ENCODE data around the gene RBM19. TPM values are rescaled to one million over a fixed set of nuclear protein-coding genes. Genes with fewer than 3 reads are reported as not detected.

Gene RBM19
- total and polyA plus RNA-seq, 12 donors, result 13.3 to 26.6 (median 16.2) TPM

- TF ChIP-seq CTCF (IDR thresholded peaks at IDR 0.05), result no peak
- no peak overlapping the region for H3K4me3 ChIP-seq
- H3K27ac ChIP-seq, result no peak overlapping the region
- peaks cover 0 to 95% (median 4%) of the 10 kb centered on the region in 9 donors for H3K36me3 ChIP-seq
- WGBS, 2 donors, result 93 to 98% methylated on average over 13 of the region's 13 CpGs
- intact Hi-C loops (cut with DNase I), result loop anchor here in 6 of 10 donors (2.0 to 10.0 kb wide), 4 partner anchors 447 to 595 kb away; no protein-coding TSS in a partner anchor
- H3K4me1 ChIP-seq, result no peaks in the 10 kb centered on the region
- H3K27me3 ChIP-seq, result no peaks in the 10 kb centered on the region
- ATAC-seq (no peak), DNase-seq (no peak)
- H3K9me3 ChIP-seq, result peaks cover 0 to 4% (median 0%) of the 10 kb centered on the region in 11 donors
Observed at GRCh38 chr12:113909776-113910420, 56.2 kb downstream of the RBM19 start.

GRCh38 chr12:113908584-113909100 is 57.5 kb downstream of the RBM19 start:
- TF ChIP-seq CTCF (IDR thresholded peaks at IDR 0.05), result no peak
- H3K4me3 ChIP-seq, result no peak overlapping the region
- no peaks in the 10 kb centered on the region for H3K4me1 ChIP-seq
- no peak for ATAC-seq
- no peak overlapping the region for H3K27ac ChIP-seq
- no peak for DNase-seq
- peaks cover 0 to 4% (median 0%) of the 10 kb centered on the region in 11 donors for H3K9me3 ChIP-seq
- intact Hi-C loops (cut with DNase I), result loop anchor here in 1 of 10 donors (10.0 kb wide), 1 partner anchor 594 kb away; no protein-coding TSS in a partner anchor
- WGBS, 2 donors, result 93 to 94% methylated on average over 6 of the region's 6 CpGs
- H3K27me3 ChIP-seq, result no peaks in the 10 kb centered on the region
- H3K36me3 ChIP-seq, result peaks cover 0 to 95% (median 3%) of the 10 kb centered on the region in 9 donors

- Histone ChIP-seq H3K27ac (no peak overlapping the region), H3K36me3 (peaks cover 0 to 96% (median 3%) of the 10 kb centered on the region in 9 donors), H3K4me3 (no peak overlapping the region), H3K9me3 (peaks cover 0 to 4% (median 0%) of the 10 kb centered on the region in 11 donors), H3K4me1 (no peaks in the 10 kb centered on the region), H3K27me3 (no peaks in the 10 kb centered on the region)
- DNase-seq, result no peak
- 90 to 93% methylated on average over 11 of the region's 11 CpGs for WGBS, 2 donors
- ATAC-seq, result no peak
- no peak for TF ChIP-seq CTCF (IDR thresholded peaks at IDR 0.05)
- intact Hi-C loops (cut with DNase I), result loop anchor here in 1 of 10 donors (10.0 kb wide), 1 partner anchor 593 kb away; no protein-coding TSS in a partner anchor
Observed at GRCh38 chr12:113907446-113908180, 58.5 kb downstream of the RBM19 start.

GRCh38 chr12:113906411-113907200 is 59.5 kb downstream of the RBM19 start:
- TF ChIP-seq CTCF (IDR thresholded peaks at IDR 0.05), result no peak
- intact Hi-C loops (cut with DNase I), result loop anchor here in 1 of 10 donors (10.0 kb wide), 1 partner anchor 592 kb away; no protein-coding TSS in a partner anchor
- Histone ChIP-seq H3K4me1 (no peaks in the 10 kb centered on the region), H3K4me3 (no peak overlapping the region), H3K36me3 (peaks cover 0 to 94% (median 0%) of the 10 kb centered on the region in 9 donors), H3K27me3 (no peaks in the 10 kb centered on the region), H3K9me3 (peaks cover 0 to 4% (median 0%) of the 10 kb centered on the region in 11 donors), H3K27ac (no peak overlapping the region)
- no peak for ATAC-seq
- no peak for DNase-seq
- WGBS, 2 donors, result 97 to 99% methylated on average over 19 of the region's 19 CpGs

All from heart right ventricle (tissue), 16 donors.